GM21529 (cell line): ENCODE data around the gene WFDC5.
"Not testable (repeated sequence)": the region's sequence is repeated elsewhere in the genome, so short reads cannot be mapped to it uniquely, and the experiment has no call there.

ENCODE experiments used
- ATAC-seq: cut with Tn5 transposase; IDR thresholded peaks from one replicate; pipeline ENCODE4 v1.9.1; 2021; ENCODE audit not compliant: unreplicated experiment

WFDC5 gene

DNA sequence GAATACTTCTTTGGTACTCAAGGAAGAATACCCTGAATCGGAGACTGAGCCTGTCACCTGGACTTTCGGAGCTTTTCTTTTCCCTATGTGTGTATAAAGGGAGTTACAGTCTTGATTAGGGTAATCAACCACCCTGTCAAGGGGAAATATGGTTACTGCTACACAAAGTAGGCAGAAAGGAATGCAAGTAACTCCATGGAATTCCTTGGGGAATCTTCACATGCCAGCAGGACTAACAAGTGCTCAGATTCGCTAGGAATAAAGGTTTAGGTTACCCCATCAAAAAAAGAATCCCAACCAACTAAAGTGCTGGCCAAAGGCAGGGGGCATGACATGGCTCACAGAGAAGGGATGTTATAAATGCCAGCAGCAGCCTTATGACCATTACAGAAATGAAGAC lies 24.5 kb downstream of the WFDC5 start:
- no peak for ATAC-seq

- no peak for ATAC-seq
Observed at GRCh38 chr20:45088247-45088646, 26.7 kb downstream of the WFDC5 start.

- no peak for ATAC-seq
Observed at GRCh38 chr20:45087814-45088213, 27.2 kb downstream of the WFDC5 start.

DNA sequence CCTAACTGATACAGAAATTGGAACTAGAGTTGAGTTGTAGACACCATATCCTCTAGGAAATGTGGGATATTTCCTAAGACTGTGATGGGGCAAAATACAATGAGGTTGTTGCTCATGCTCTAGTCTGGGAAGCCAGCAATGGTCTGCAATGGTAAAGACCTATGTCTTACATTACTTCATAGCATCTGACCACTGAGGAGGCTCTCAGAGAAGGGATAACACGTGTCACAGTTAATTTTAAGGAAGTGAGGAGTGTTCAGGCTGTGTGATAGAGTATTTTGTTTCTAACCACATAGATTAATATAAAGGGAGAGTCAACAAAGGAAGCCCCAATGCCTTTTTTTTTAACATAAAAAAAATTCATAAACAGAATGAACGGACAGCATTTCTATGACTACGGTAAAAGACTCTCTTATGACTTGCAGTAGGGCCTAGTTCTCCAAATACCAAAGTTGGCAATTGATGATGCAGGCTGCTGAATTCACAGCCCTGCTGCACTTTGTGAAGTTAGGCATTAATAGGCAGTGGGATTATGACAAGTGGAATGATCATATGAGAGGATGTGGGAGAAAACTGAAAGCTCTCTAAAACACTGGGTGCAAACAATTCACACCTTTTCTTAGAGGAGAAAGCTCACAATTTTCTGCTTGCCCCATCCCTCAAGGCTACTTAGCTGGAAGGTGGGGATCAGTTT lies 27.7 kb downstream of the WFDC5 start:
- ATAC-seq = no peak

GRCh38 chr20:45085867-45086266 lies 29.1 kb downstream of the WFDC5 start:
- ATAC-seq = no peak

DNA sequence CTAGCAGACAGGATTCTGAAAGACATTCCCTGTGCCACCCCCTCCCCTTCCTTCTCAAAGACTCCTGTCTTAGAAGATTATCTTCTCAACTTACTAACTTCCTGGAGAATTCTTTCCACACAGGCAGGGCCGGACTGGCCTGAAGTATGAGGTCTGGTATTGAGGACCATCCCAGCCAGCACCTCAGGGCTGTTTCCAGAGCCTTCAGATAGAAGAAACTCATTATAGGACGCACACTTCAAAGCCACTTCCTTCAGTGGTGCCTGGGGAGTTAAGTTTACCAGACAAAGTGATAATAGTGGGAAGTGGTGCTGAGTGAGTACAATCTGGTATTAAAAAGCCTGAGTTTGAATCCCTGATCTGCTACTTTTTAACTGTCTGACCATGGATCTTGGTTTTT lies 29.7 kb downstream of the WFDC5 start:
- no peak for ATAC-seq

GRCh38 chr20:45083127-45083526 lies 31.8 kb downstream of the WFDC5 start:
- ATAC-seq = no peak

GRCh38 chr20:45082468-45082867 lies 32.5 kb downstream of the WFDC5 start:
- ATAC-seq = no peak

GRCh38 chr20:45080867-45081624 lies 33.9 kb downstream of the WFDC5 start:
- ATAC-seq = no peak

DNA sequence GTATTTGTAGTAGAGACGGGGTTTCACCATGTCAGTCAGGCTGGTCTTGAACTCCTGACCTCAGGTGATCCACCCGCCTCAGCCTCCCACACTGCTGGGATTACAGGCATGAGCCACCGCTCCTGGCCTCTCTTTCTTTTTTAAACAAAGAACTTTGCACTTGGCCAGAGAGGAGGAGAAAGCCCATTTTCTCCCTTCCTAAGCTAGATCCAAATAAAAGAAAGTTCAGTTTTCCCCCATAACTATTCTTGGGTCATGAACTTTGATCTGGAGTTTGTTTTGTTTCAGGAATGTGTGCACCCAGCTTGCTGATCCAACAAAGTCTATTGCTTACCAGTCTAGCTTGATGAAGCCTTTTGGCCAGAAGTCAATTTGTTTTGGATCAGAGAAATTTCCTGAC lies 37.4 kb downstream of the WFDC5 start:
- ATAC-seq = no peak

DNA sequence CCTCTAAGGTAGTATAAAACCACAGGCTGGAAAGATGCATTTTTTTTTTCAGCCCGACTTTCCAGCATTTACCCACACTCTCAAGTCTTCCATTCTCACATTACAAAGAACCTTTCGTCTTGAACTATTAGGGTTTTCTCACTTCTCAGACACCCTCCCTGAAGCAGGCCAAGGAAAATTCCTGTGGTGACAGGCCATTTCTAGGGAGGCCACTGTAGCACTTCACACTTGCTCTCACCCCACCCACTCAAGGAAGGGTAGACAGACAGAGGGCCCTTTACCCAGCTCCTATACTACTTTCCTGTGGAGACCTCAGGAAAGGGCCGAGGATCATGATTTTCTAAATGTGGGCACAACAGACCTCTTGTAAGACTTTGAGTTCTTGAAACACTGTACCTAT lies 41.8 kb downstream of the WFDC5 start:
- ATAC-seq = no peak

GRCh38 chr20:45072066-45072465 lies 42.9 kb downstream of the WFDC5 start:
- ATAC-seq = no peak

- no peak for ATAC-seq
Observed at GRCh38 chr20:45070932-45071632, 43.9 kb downstream of the WFDC5 start.

DNA sequence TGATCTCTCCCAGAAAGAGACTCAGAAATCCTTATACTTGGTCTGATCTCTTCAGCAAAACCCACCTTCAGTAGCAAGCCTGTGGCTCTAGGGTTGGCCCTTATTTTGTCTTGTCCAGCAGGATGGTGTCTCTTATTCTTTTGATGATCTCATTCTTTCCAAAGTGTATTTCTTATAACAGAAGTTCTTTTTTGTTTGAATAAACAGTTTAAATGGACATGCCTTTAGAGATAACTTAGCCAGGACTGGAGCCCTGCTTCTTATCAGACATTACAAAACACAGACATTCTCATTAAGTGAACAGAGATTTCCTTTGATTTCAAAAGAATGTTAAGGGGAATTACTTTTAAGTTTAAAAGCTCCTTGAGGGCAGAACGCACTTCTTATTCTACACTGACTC lies 45.7 kb downstream of the WFDC5 start:
- no peak for ATAC-seq

DNA sequence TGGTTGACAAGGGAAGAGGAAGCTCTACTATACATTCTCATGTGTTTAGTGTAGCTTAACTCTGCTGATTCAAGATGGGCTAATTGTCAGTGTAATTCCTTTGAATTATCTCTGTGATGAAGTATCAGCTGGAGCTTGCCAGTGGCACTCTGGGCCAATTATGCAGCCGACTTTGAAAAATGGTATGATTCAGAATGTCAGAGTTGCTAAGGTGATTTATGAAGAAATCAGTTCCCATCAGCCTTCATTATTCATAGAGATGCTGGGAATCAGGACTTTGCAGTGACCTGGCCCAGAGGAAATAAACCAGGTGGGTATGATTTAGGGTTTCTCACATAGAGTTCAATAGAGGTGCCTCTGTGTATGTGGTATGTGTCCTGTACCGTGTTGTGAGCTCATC lies 47.4 kb downstream of the WFDC5 start:
- no peak for ATAC-seq

DNA sequence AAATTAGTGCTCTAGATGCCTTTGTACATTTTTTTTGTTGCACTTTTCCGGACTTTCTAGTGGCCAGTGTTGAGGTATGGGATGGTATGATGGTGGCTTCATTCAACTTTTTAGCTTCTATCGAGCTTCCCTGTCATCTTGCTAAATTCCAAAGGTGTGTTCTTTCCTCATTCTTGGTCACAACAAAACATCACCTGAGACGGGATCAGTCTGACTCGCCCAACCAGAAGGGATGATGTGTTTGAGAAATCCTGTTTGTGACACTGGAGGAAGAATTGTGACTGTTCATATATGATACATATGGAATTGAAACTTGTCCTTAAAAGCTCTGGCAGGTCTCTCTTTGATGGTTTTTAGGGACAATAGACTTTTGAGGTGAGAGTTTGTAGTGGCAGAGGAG lies 47.9 kb downstream of the WFDC5 start:
- no peak for ATAC-seq

GRCh38 chr20:45066372-45066771 lies 48.6 kb downstream of the WFDC5 start:
- ATAC-seq = no peak

GRCh38 chr20:45064812-45065211 lies 50.2 kb downstream of the WFDC5 start:
- ATAC-seq = no peak

GRCh38 chr20:45063107-45063506 lies 51.9 kb downstream of the WFDC5 start:
- not testable (repeated sequence) for ATAC-seq

- no peak for ATAC-seq
Observed at GRCh38 chr20:45061244-45061643, 53.7 kb downstream of the WFDC5 start.

GRCh38 chr20:45060294-45060693 lies 54.7 kb downstream of the WFDC5 start:
- ATAC-seq = no peak
